C4-2B (cell line): ENCODE results near the gene DDX54.

Source experiments
- ZFX ChIP-seq: fragments of 450-650 bp; IDR thresholded peaks from 2 replicates; pipeline ENCODE4 v1.6.1; 2017
- TF ChIP-seq, protein P1 (sequence below): fragments of 450-650 bp; conservative IDR thresholded peaks from 2 replicates; pipeline ENCODE4 v1.5.1; 2017; ENCODE audit warnings: mild to moderate bottlenecking

DNA sequence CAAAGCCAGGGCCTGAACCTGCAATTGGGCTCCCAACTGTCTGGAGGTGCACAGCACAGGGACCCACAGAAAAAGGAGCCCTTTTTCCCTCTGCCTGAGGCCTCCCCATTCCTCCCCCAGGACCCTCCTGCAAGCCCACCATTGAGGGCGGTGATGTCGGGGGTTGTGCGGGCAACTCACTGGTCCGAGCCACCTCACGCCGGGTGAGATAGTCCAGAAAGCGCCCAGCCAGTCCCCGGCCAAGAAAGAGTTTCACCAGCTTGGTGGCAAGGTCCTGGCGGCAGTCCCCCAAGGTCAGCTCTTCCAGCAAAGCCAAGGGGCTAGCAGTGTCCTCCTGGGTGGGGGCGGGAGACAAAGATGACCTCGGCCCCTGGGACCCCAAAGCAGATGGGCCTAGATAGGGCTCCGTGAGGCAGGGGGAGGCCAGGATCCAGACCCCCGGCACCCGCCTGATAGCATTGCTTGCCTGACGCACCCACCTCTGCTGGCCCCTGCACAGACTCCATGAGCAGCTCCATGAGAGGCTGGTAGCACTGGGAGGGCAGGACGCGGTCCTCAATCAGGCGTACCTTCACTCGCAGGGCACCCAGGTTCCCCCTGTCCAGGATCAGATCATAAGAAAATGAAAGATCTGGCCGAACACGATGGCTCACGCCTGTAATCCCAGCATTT lies 69.7 kb downstream of the DDX54 start:
- TF ChIP-seq ZFX: no peak
- TF ChIP-seq, protein P1, sequence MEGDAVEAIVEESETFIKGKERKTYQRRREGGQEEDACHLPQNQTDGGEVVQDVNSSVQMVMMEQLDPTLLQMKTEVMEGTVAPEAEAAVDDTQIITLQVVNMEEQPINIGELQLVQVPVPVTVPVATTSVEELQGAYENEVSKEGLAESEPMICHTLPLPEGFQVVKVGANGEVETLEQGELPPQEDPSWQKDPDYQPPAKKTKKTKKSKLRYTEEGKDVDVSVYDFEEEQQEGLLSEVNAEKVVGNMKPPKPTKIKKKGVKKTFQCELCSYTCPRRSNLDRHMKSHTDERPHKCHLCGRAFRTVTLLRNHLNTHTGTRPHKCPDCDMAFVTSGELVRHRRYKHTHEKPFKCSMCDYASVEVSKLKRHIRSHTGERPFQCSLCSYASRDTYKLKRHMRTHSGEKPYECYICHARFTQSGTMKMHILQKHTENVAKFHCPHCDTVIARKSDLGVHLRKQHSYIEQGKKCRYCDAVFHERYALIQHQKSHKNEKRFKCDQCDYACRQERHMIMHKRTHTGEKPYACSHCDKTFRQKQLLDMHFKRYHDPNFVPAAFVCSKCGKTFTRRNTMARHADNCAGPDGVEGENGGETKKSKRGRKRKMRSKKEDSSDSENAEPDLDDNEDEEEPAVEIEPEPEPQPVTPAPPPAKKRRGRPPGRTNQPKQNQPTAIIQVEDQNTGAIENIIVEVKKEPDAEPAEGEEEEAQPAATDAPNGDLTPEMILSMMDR: no peak
